ENCODE data around the gene MICAL2. TPM values are rescaled to one million over a fixed set of nuclear protein-coding genes. Genes with fewer than 3 reads are reported as not detected.

Gene MICAL2
- polyA plus RNA-seq, 3 donors: 5.7 to 7.5 (median 6.0) TPM

- DNase-seq: no peak
Measured at GRCh38 chr11:12075822-12076821, 34.3 kb upstream of the MICAL2 start.

- no peak for DNase-seq
Measured at GRCh38 chr11:12076840-12077534, 33.4 kb upstream of the MICAL2 start.

GRCh38 chr11:12077535-12078280 is 32.7 kb upstream of the MICAL2 start:
- no peak for DNase-seq

- no peak for DNase-seq
Measured at GRCh38 chr11:12079726-12080556, 30.4 kb upstream of the MICAL2 start.

- DNase-seq: no peak
Measured at GRCh38 chr11:12083380-12083779, 27.0 kb upstream of the MICAL2 start.

- no peak for DNase-seq
Measured at GRCh38 chr11:12084256-12084655, 26.1 kb upstream of the MICAL2 start.

- DNase-seq: no peak
Measured at GRCh38 chr11:12085371-12086251, 24.8 kb upstream of the MICAL2 start.

GRCh38 chr11:12086271-12087074 is 23.9 kb upstream of the MICAL2 start:
- no peak for DNase-seq

- DNase-seq: no peak
Measured at GRCh38 chr11:12087075-12088004, 23.1 kb upstream of the MICAL2 start.

GRCh38 chr11:12088047-12088481 is 22.3 kb upstream of the MICAL2 start:
- no peak for DNase-seq

GRCh38 chr11:12088531-12088930 is 21.9 kb upstream of the MICAL2 start:
- DNase-seq: no peak

- no peak for DNase-seq
Measured at GRCh38 chr11:12089041-12089440, 21.3 kb upstream of the MICAL2 start.

GRCh38 chr11:12089473-12089872 is 20.9 kb upstream of the MICAL2 start:
- DNase-seq: no peak

GRCh38 chr11:12090061-12090591 is 20.3 kb upstream of the MICAL2 start:
- DNase-seq: no peak

GRCh38 chr11:12090761-12091258 is 19.6 kb upstream of the MICAL2 start:
- DNase-seq: no peak

- no peak for DNase-seq
Measured at GRCh38 chr11:12091956-12092558, 18.3 kb upstream of the MICAL2 start.

- DNase-seq: no peak
Measured at GRCh38 chr11:12092714-12093113, 17.7 kb upstream of the MICAL2 start.
